ENCODE results near the gene ZXDA.
"Not testable (repeated sequence)": the region's sequence is repeated elsewhere in the genome, so short reads cannot be mapped to it uniquely, and the experiment has no call there.

Gene ZXDA

GRCh38 chrX:57910287-57910912 lies at the start of gene ZXDA:
TSS of gene ZXDA (minus strand) at chrX:57910458. CDS start at chrX:57910420, 38 bp downstream.
- H3K27me3 Mint-ChIP-seq (ENCODE audit: low read depth, poor library complexity); H3K36me3 Mint-ChIP-seq (ENCODE audit: low read depth); H3K27ac Mint-ChIP-seq; H3K4me1 Mint-ChIP-seq; DNase-seq; H3K4me3 Mint-ChIP-seq: not testable (repeated sequence)
- peaks cover 77% of the 10 kb centered on the region for H3K9me3 Mint-ChIP-seq

GRCh38 chrX:57952320-57952678 lies 42.0 kb upstream of the ZXDA start:
- Mint-ChIP-seq H3K4me3 (no peak overlapping the region), H3K27me3 (ENCODE audit: low read depth, poor library complexity) (no peaks in the 10 kb centered on the region), H3K36me3 (ENCODE audit: low read depth) (no peaks in the 10 kb centered on the region), H3K9me3 (peaks cover 94% of the 10 kb centered on the region), H3K27ac (no peak overlapping the region), H3K4me1 (no peaks in the 10 kb centered on the region)
- no peak for DNase-seq
- no peak for TF ChIP-seq CTCF (IDR thresholded peaks at IDR 0.05)

- H3K27me3 Mint-ChIP-seq (ENCODE audit: low read depth, poor library complexity) = no peaks in the 10 kb centered on the region
- peaks cover 94% of the 10 kb centered on the region for H3K9me3 Mint-ChIP-seq
- no peak overlapping the region for H3K4me3 Mint-ChIP-seq
- no peaks in the 10 kb centered on the region for H3K4me1 Mint-ChIP-seq
- H3K27ac Mint-ChIP-seq = no peak overlapping the region
- H3K36me3 Mint-ChIP-seq (ENCODE audit: low read depth) = no peaks in the 10 kb centered on the region
- no peak for DNase-seq
- no peak for TF ChIP-seq CTCF (IDR thresholded peaks at IDR 0.05)
Measured at GRCh38 chrX:57951666-57952319, 41.5 kb upstream of the ZXDA start.

GRCh38 chrX:57933321-57933720 lies 23.1 kb upstream of the ZXDA start:
- no peak for TF ChIP-seq CTCF (IDR thresholded peaks at IDR 0.05)
- no peak overlapping the region for H3K4me3 Mint-ChIP-seq
- H3K4me1 Mint-ChIP-seq = no peaks in the 10 kb centered on the region
- H3K9me3 Mint-ChIP-seq = peaks cover 80% of the 10 kb centered on the region
- no peak for DNase-seq
- H3K27me3 Mint-ChIP-seq (ENCODE audit: low read depth, poor library complexity) = no peaks in the 10 kb centered on the region
- no peaks in the 10 kb centered on the region for H3K36me3 Mint-ChIP-seq (ENCODE audit: low read depth)
- H3K27ac Mint-ChIP-seq = no peak overlapping the region

GRCh38 chrX:57932266-57932665 lies 22.0 kb upstream of the ZXDA start:
- H3K9me3 Mint-ChIP-seq = peaks cover 82% of the 10 kb centered on the region
- DNase-seq = no peak
- no peaks in the 10 kb centered on the region for H3K4me1 Mint-ChIP-seq
- H3K4me3 Mint-ChIP-seq = no peak overlapping the region
- TF ChIP-seq CTCF (IDR thresholded peaks at IDR 0.05) = no peak
- no peaks in the 10 kb centered on the region for H3K27me3 Mint-ChIP-seq (ENCODE audit: low read depth, poor library complexity)
- no peak overlapping the region for H3K27ac Mint-ChIP-seq
- H3K36me3 Mint-ChIP-seq (ENCODE audit: low read depth) = no peaks in the 10 kb centered on the region

- H3K4me1 Mint-ChIP-seq = no peaks in the 10 kb centered on the region
Measured at GRCh38 chrX:57930051-57930450, 19.8 kb upstream of the ZXDA start.

More at GRCh38 chrX:57930051-57930450, 19.8 kb upstream of the ZXDA start:
- no peak for TF ChIP-seq CTCF (IDR thresholded peaks at IDR 0.05)
- peaks cover 90% of the 10 kb centered on the region for H3K9me3 Mint-ChIP-seq
- H3K36me3 Mint-ChIP-seq (ENCODE audit: low read depth) = no peaks in the 10 kb centered on the region
- no peaks in the 10 kb centered on the region for H3K27me3 Mint-ChIP-seq (ENCODE audit: low read depth, poor library complexity)
- no peak overlapping the region for H3K27ac Mint-ChIP-seq
- no peak for DNase-seq
- no peak overlapping the region for H3K4me3 Mint-ChIP-seq

All from nephron progenitor cell (in vitro differentiated cells).